ENCODE measurements around the gene PDE4D. TPM values are rescaled to one million over a fixed set of nuclear protein-coding genes. Genes with fewer than 3 reads are reported as not detected.

The PDE4D gene
- total and polyA plus RNA-seq, 2 donors (not counting 1 experiment from before 2014, with no cell fraction given) = 14.9 to 171 TPM

DNA sequence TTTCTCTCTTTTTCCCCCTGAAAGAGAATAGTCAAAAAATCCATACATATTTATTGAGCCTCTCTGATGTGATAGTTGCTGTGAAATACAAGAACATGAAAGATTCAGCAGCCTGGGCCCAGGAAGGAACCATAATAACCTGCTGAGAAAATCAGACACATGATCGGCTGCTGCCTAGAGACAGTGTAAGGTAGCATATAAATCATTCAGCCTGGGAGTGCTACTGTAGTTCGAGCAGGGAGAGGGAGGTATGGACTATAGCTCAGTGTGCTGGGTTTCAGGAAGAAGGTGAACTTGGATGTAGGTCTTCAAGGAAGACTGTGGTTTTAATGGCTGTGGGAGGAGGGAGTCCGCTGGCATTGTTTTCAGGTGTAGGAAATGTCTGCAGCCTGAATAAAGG is 841.6 kb downstream of the PDE4D start:
- no peak for ATAC-seq (ENCODE audit: low read depth)
- Histone ChIP-seq H3K4me3 (ENCODE audit: control extremely low read depth in 1 of 5, extremely low read depth in 1 of 5, insufficient read depth in 1 of 5, low read depth in 2 of 5, low read length in 4 of 5) (no peak overlapping the region), H3K27me3 (replicated peaks in 1 of 4; ENCODE audit: control extremely low read depth in 1 of 4, control insufficient read depth in 3 of 4, insufficient read depth in 4 of 4, low read length in 3 of 4) (peaks cover 0 to 4% (median 0%) of the 10 kb centered on the region in 4 experiments), H3K9me3 (ENCODE audit: control extremely low read depth in 1 of 3, control insufficient read depth in 2 of 3, insufficient read depth in 1 of 3, low read length in 2 of 3) (no peaks in the 10 kb centered on the region), H3K4me2 (replicated peaks; ENCODE audit: low read depth, low read length, poor library complexity, severe bottlenecking) (no peak overlapping the region), H3K27ac (ENCODE audit: low read length in 2 of 2) (no peak overlapping the region), H3K36me3 (replicated peaks in 1 of 2; ENCODE audit: control extremely low read depth in 1 of 2, control insufficient read depth in 1 of 2, extremely low read depth in 1 of 2, insufficient read depth in 2 of 2, low read length in 1 of 2) (no peaks in the 10 kb centered on the region), H3K4me1 (ENCODE audit: control insufficient read depth in 2 of 2, insufficient read depth in 2 of 2, low read length in 2 of 2) (no peaks in the 10 kb centered on the region), H4K20me1 (ENCODE audit: control insufficient read depth, insufficient read depth, low read length, poor library complexity, severe bottlenecking) (no peaks in the 10 kb centered on the region), H2AFZ (ENCODE audit: insufficient read depth, low read depth, low read length, poor library complexity, severe bottlenecking) (no peak overlapping the region), H3K79me2 (ENCODE audit: control insufficient read depth, insufficient read depth, low read length) (no peaks in the 10 kb centered on the region), H3K9ac (ENCODE audit: low read length) (no peak overlapping the region)
- CTCF ChIA-PET = no interaction called here
- no peaks in the 10 kb centered on the region for H3K9me3 Mint-ChIP-seq (ENCODE audit: insufficient read depth)
- intact Hi-C loops (cut with micrococcal nuclease) = no loop called here
- WGBS (ENCODE audit: insufficient coverage) = 85% methylated on average over 3 of the region's 3 CpGs
- H3K4me1 Mint-ChIP-seq = no peaks in the 10 kb centered on the region
- no peak for TF ChIP-seq EZH2 (IDR thresholded peaks at IDR 0.05; ENCODE audit: borderline replicate concordance, insufficient read depth, low read depth, low read length, poor library complexity, severe bottlenecking)
- DNase-seq = no peak
- H3K27me3 Mint-ChIP-seq = peaks cover 5% of the 10 kb centered on the region
- no peak overlapping the region for H3K4me3 Mint-ChIP-seq
- H3K27ac Mint-ChIP-seq = no peak overlapping the region
- POLR2A ChIA-PET = no interaction called here

DNA sequence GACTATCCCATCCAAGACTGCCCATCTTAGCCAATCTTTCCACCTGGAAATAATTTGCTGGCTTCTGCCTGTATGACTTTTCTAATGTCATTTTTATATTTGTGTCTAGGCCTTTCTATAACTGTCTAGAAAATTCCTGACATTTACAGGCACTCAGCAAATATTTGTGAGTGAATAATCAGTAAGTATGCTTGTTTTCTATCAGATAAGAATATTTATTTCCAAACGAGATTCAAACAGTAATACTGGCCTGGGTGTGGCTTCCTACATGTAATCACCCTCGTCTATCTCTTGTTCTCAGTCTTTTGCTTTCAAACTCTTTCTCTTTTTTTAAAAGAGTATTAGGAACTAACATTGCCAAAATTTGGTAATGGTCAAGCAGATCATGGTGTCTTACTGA is 844.4 kb downstream of the PDE4D start:
- DNase-seq (no peak), ATAC-seq (ENCODE audit: low read depth) (no peak)
- H3K27me3 ChIP-seq (replicated peaks in 1 of 4; ENCODE audit: control extremely low read depth in 1 of 4, control insufficient read depth in 3 of 4, insufficient read depth in 4 of 4, low read length in 3 of 4) = peaks cover 0 to 4% (median 0%) of the 10 kb centered on the region in 4 experiments
- intact Hi-C loops (cut with micrococcal nuclease) = no loop called here
- H3K27ac ChIP-seq (ENCODE audit: low read length in 2 of 2) = no peak overlapping the region
- H3K4me2 ChIP-seq (replicated peaks; ENCODE audit: low read depth, low read length, poor library complexity, severe bottlenecking) = no peak overlapping the region
- no peaks in the 10 kb centered on the region for H3K4me1 ChIP-seq (ENCODE audit: control insufficient read depth in 2 of 2, insufficient read depth in 2 of 2, low read length in 2 of 2)
- ChIA-PET POLR2A (no interaction called here), CTCF (no interaction called here)
- Mint-ChIP-seq H3K27ac (no peak overlapping the region), H3K27me3 (peaks cover 5% of the 10 kb centered on the region), H3K9me3 (ENCODE audit: insufficient read depth) (no peaks in the 10 kb centered on the region), H3K4me3 (no peak overlapping the region), H3K4me1 (no peaks in the 10 kb centered on the region)
- H3K9me3 ChIP-seq (ENCODE audit: control extremely low read depth in 1 of 3, control insufficient read depth in 2 of 3, insufficient read depth in 1 of 3, low read length in 2 of 3) = no peaks in the 10 kb centered on the region
- no peak overlapping the region for H3K4me3 ChIP-seq (ENCODE audit: control extremely low read depth in 1 of 5, extremely low read depth in 1 of 5, insufficient read depth in 1 of 5, low read depth in 2 of 5, low read length in 4 of 5)
- H2AFZ ChIP-seq (ENCODE audit: insufficient read depth, low read depth, low read length, poor library complexity, severe bottlenecking) = no peak overlapping the region
- no peaks in the 10 kb centered on the region for H4K20me1 ChIP-seq (ENCODE audit: control insufficient read depth, insufficient read depth, low read length, poor library complexity, severe bottlenecking)
- WGBS (ENCODE audit: insufficient coverage) = no CpG with 5 or more reads among the region's 2 CpGs
- TF ChIP-seq, protein P1, sequence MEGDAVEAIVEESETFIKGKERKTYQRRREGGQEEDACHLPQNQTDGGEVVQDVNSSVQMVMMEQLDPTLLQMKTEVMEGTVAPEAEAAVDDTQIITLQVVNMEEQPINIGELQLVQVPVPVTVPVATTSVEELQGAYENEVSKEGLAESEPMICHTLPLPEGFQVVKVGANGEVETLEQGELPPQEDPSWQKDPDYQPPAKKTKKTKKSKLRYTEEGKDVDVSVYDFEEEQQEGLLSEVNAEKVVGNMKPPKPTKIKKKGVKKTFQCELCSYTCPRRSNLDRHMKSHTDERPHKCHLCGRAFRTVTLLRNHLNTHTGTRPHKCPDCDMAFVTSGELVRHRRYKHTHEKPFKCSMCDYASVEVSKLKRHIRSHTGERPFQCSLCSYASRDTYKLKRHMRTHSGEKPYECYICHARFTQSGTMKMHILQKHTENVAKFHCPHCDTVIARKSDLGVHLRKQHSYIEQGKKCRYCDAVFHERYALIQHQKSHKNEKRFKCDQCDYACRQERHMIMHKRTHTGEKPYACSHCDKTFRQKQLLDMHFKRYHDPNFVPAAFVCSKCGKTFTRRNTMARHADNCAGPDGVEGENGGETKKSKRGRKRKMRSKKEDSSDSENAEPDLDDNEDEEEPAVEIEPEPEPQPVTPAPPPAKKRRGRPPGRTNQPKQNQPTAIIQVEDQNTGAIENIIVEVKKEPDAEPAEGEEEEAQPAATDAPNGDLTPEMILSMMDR (IDR thresholded peaks at IDR 0.05) = no peak
- TF ChIP-seq EZH2 (IDR thresholded peaks at IDR 0.05; ENCODE audit: borderline replicate concordance, insufficient read depth, low read depth, low read length, poor library complexity, severe bottlenecking) = no peak
- H3K79me2 ChIP-seq (ENCODE audit: control insufficient read depth, insufficient read depth, low read length) = no peaks in the 10 kb centered on the region
- H3K36me3 ChIP-seq (replicated peaks in 1 of 2; ENCODE audit: control extremely low read depth in 1 of 2, control insufficient read depth in 1 of 2, extremely low read depth in 1 of 2, insufficient read depth in 2 of 2, low read length in 1 of 2) = no peaks in the 10 kb centered on the region
- H3K9ac ChIP-seq (ENCODE audit: low read length) = no peak overlapping the region
